ENCODE measurements around the gene HOXD4.

The HOXD4 gene

GRCh38 chr2:176159663-176160250 lies 8.4 kb downstream of the HOXD4 start:
- H3K9me3 ChIP-seq (ENCODE audit: insufficient read depth, low read length), result no peaks in the 10 kb centered on the region
- H3K36me3 ChIP-seq (replicated peaks; ENCODE audit: low read depth, low read length), result no peaks in the 10 kb centered on the region
- no peaks in the 10 kb centered on the region for H3K79me2 ChIP-seq (ENCODE audit: low read length)
- H3K9ac ChIP-seq (ENCODE audit: low read length), result no peak overlapping the region
- H2AFZ ChIP-seq (ENCODE audit: low read depth, low read length), result no peak overlapping the region
- TF ChIP-seq CTCF (IDR thresholded peaks at IDR 0.05; ENCODE audit: low read depth, low read length) (no peak), EZH2phosphoT487 (IDR thresholded peaks at IDR 0.05; ENCODE audit: low read depth) (no peak)
- H3K27me3 ChIP-seq (ENCODE audit: low read depth, low read length), result no peaks in the 10 kb centered on the region
- no peak overlapping the region for H3K4me3 ChIP-seq (ENCODE audit: low read length)
- H3K4me2 ChIP-seq (ENCODE audit: low read length), result no peak overlapping the region
- no peaks in the 10 kb centered on the region for H3K4me1 ChIP-seq (ENCODE audit: low read length)
- no peak overlapping the region for H3K27ac ChIP-seq (ENCODE audit: low read length)
- no peaks in the 10 kb centered on the region for H4K20me1 ChIP-seq (ENCODE audit: insufficient read depth, low read length)

GRCh38 chr2:176160251-176160985 lies 9.1 kb downstream of the HOXD4 start:
- TF ChIP-seq EZH2phosphoT487 (IDR thresholded peaks at IDR 0.05; ENCODE audit: low read depth), result no peak
- no peak for TF ChIP-seq CTCF (IDR thresholded peaks at IDR 0.05; ENCODE audit: low read depth, low read length)
- Histone ChIP-seq H3K36me3 (replicated peaks; ENCODE audit: low read depth, low read length) (no peaks in the 10 kb centered on the region), H3K9ac (ENCODE audit: low read length) (no peak overlapping the region), H3K9me3 (ENCODE audit: insufficient read depth, low read length) (no peaks in the 10 kb centered on the region), H4K20me1 (ENCODE audit: insufficient read depth, low read length) (no peaks in the 10 kb centered on the region), H3K4me1 (ENCODE audit: low read length) (no peaks in the 10 kb centered on the region), H3K4me3 (ENCODE audit: low read length) (no peak overlapping the region), H3K27ac (ENCODE audit: low read length) (no peak overlapping the region), H3K4me2 (ENCODE audit: low read length) (no peak overlapping the region), H3K79me2 (ENCODE audit: low read length) (no peaks in the 10 kb centered on the region), H2AFZ (ENCODE audit: low read depth, low read length) (no peak overlapping the region), H3K27me3 (ENCODE audit: low read depth, low read length) (no peaks in the 10 kb centered on the region)

GRCh38 chr2:176160986-176161824 lies 9.9 kb downstream of the HOXD4 start:
- Histone ChIP-seq H3K9me3 (ENCODE audit: insufficient read depth, low read length) (no peaks in the 10 kb centered on the region), H3K79me2 (ENCODE audit: low read length) (no peaks in the 10 kb centered on the region), H3K27me3 (ENCODE audit: low read depth, low read length) (no peaks in the 10 kb centered on the region), H3K36me3 (replicated peaks; ENCODE audit: low read depth, low read length) (no peaks in the 10 kb centered on the region), H3K4me2 (ENCODE audit: low read length) (no peak overlapping the region), H2AFZ (ENCODE audit: low read depth, low read length) (no peak overlapping the region), H3K9ac (ENCODE audit: low read length) (no peak overlapping the region), H4K20me1 (ENCODE audit: insufficient read depth, low read length) (no peaks in the 10 kb centered on the region), H3K4me3 (ENCODE audit: low read length) (no peak overlapping the region), H3K27ac (ENCODE audit: low read length) (no peak overlapping the region), H3K4me1 (ENCODE audit: low read length) (no peaks in the 10 kb centered on the region)
- no peak for TF ChIP-seq CTCF (IDR thresholded peaks at IDR 0.05; ENCODE audit: low read depth, low read length)
- TF ChIP-seq EZH2phosphoT487 (IDR thresholded peaks at IDR 0.05; ENCODE audit: low read depth), result no peak

Measured in OCI-LY3 (cell line).